ENCODE data around the gene FAM151A.

FAM151A gene

DNA sequence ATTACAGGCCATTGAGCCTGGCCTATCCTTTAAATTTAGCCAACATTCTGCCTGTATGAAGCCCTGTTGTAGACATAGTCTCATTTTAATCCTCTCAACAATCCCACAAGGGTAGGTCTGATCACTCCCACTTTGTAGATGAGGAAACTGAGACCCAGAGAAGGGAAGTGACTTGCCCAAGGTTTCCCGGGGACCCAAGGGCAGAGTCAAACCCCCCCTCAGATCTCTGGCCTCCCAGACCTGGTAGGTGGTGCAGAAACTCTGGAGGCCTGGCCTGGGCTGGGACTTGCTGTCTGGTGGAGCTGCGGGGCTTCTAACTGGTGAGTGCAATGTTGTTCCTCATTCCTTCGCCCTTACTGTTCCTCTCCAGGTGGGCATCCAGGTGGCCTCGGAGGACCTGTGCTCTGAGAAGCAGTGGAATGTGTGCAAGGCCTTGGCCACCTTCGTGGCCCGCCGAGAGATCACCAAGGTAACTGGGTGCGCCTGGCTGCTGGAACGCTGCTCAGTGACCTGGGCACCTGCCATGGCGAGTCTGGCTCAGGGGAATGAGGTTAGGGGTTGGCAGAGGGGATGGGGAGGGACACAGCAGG, 29.7 kb downstream of the FAM151A start:
- no peak for DNase-seq (ENCODE audit: extremely low read depth, low read depth)
- TF ChIP-seq, protein P1, sequence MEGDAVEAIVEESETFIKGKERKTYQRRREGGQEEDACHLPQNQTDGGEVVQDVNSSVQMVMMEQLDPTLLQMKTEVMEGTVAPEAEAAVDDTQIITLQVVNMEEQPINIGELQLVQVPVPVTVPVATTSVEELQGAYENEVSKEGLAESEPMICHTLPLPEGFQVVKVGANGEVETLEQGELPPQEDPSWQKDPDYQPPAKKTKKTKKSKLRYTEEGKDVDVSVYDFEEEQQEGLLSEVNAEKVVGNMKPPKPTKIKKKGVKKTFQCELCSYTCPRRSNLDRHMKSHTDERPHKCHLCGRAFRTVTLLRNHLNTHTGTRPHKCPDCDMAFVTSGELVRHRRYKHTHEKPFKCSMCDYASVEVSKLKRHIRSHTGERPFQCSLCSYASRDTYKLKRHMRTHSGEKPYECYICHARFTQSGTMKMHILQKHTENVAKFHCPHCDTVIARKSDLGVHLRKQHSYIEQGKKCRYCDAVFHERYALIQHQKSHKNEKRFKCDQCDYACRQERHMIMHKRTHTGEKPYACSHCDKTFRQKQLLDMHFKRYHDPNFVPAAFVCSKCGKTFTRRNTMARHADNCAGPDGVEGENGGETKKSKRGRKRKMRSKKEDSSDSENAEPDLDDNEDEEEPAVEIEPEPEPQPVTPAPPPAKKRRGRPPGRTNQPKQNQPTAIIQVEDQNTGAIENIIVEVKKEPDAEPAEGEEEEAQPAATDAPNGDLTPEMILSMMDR (IDR thresholded peaks at IDR 0.05; ENCODE audit: low read depth, low read length), result no peak

DNA sequence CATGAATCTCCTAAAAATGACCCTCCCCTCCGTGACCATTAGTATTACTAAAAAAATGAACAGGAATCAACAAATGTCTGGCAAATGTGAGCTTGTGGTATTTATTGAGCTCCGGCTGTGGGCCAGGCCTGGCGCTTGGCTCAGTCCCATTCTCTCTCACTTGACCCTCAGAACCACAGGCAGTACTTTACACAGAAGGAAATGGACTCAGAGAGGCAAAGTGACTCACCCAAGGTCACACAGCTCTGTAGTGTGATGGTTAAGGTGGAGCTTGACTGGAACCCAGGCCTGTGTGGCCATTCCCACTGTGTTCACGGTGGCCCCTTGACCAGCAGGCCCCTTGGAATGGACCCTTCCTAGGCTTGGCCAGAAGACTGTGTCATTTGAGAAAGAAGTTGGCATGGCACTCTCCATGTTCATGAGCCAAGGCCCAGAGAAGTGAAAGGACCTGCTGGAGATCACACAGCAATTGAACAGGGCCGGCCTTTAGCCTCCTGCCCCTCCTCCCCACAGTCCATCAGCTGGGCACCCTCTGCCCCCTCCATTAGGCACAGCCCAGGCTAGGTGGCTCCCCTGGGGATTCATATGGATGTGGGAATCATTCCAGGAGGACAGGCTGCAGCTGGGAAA, 32.1 kb downstream of the FAM151A start:
- DNase-seq (ENCODE audit: extremely low read depth, low read depth), result no peak

DNA sequence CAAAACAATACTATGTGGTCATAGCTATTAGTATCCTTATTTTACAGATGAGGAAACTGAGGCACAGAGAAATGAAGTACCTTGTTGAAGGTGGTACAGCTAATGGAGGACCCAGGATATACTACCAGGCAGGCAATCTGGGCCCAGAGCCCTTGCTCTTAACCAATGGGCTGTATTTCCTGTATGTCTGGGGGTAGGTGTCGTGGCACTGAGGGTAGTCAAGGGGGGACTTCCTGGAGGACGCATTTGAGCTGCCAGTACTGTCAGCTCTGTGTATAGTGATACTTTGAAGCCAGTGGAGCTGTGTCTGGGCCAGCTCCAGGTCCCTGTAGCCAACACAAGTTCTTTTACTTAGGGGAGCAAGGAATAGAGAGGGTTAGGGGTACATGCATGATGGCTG, 34.9 kb downstream of the FAM151A start:
- TF ChIP-seq, protein P1 (IDR thresholded peaks at IDR 0.05; ENCODE audit: low read depth, low read length), result no peak

More for the DNA sequence above, 32.1 kb downstream of the FAM151A start:
- TF ChIP-seq, protein P1 (IDR thresholded peaks at IDR 0.05; ENCODE audit: low read depth, low read length), result no peak

DNA sequence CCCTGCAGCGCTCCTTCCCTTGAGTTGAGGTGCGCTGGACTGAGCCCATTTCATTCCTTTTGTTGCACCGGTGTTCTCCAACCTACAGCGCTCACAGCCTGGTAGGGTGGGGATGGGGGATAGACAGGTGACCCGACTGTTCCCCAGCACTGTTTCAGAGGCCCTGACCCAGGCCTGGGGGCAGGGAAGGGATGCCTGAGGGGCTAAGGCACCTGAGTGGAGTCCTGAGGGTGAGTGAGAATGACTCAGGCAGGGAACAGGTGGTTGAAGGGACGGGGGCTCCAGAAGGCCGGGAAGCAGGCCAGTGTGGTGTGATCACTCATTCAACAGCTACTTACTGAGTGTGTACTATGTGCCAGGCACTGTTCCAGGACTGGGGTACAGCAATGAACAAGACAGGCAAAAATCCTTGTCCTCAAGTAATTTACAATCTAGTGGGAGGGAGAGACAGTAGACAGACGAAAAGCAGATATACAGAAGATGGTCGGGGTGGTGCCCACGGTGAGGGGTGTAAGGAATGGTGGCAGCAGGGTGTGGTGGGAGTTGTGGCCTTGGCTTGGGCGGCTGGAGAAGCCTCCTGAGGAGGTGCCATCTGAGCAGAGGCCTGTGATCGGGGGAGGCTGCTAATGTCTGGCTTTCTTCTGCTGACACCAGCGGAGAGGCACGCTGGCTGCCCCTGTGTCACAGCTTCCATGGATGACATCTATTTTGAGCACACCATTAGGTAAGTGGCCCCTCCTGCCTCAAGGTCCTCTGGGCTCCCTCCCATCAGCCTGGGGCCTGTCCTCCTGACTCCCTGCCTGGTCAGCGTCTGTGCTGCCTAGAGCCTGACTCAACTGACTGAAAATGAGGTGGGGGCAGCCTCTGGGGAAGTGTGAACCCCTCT, 37.9 kb downstream of the FAM151A start:
- DNase-seq (ENCODE audit: extremely low read depth, low read depth), result no peak
- TF ChIP-seq, protein P1 (IDR thresholded peaks at IDR 0.05; ENCODE audit: low read depth, low read length), result no peak

More for the DNA sequence above, 34.9 kb downstream of the FAM151A start:
- DNase-seq (ENCODE audit: extremely low read depth, low read depth), result no peak

DNA sequence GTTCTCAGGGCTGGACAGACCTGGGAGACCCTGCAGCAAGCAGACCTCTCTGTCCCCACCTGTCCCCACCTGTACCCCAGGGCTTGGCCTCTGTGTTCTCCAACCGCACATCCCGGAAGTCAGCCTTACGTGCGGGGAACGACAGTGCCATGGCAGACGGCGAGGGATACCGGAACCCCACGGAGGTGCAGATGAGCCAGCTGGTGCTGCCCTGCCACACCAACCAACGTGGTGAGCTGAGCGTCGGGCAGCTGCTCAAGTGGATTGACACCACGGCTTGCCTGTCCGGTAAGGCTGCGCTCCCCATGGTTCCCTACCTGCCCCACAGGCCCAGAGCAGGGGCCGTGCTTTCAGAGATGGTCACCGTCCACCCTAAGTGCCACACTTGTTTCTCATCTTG, 38.8 kb downstream of the FAM151A start:
- no peak for DNase-seq (ENCODE audit: extremely low read depth, low read depth)
- TF ChIP-seq, protein P1 (IDR thresholded peaks at IDR 0.05; ENCODE audit: low read depth, low read length), result no peak

DNA sequence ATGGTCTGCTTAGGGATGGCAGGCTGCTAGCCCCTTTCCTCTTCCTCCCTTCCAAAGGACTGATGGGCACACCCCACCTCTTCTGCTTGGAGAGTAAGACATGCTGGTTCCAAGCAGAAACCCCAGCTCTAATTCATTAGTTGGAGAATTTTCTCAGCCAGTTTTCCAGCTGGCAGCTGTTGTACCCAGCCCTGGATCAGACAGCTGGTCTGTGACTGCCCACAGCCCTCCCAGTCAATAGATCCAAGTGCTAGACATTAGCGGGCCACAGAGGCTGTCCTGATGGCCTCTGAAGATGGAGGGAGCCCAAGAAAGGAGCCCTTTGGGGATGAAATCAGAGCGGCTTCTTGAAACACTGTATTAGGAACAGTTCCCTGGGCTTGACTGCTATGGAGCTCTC, 39.5 kb downstream of the FAM151A start:
- TF ChIP-seq, protein P1 (IDR thresholded peaks at IDR 0.05; ENCODE audit: low read depth, low read length), result no peak
- DNase-seq (ENCODE audit: extremely low read depth, low read depth), result no peak

DNA sequence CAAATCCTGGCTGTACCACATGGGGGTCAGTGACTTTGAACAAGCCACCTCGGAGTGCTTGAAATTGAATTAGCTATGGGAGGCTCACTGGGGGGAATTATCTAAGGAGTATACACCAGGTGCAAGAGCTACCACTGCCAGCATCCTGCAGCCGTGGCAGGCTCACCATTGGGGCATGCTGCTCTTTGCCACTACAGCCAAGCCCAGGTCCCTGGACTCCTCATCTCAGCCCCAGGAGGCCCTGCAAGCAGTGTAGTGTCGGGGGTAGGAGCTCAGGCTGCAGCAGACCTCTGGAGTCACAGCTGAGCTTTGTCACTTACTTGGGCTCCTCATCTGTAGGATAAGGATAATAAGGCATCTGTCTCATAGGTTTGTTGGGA, 40.0 kb downstream of the FAM151A start:
- no peak for DNase-seq (ENCODE audit: extremely low read depth, low read depth)
- TF ChIP-seq, protein P1 (IDR thresholded peaks at IDR 0.05; ENCODE audit: low read depth, low read length), result no peak
